ENCODE measurements around the gene DAB1.

Gene DAB1

DNA sequence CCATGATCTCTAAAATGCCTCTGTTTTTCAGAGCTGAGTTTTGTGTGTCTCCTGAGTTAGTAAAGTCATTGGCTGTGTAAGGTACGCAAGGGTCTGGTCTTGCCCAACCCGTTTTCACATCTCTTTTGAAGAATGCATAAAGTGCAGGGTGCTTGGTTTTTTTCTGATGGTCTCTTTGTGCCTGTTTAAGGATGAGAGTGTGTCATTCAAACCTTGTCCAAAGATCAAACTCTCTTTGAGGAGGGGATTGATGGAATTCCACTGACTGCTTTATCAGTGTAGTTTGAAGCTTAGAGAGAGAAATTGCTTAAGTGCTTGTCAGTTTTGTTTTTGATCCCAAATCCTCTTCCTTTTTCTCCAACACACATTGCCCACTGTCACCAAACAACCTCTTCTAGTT, 438.0 kb downstream of the DAB1 start:
- Histone ChIP-seq H3K23ac (ENCODE audit: low read depth, low read length, poor library complexity) (no peak overlapping the region), H2BK15ac (ENCODE audit: low read length) (no peak overlapping the region), H3K18ac (ENCODE audit: low read length) (no peak overlapping the region), H2BK120ac (ENCODE audit: low read depth, low read length) (no peak overlapping the region), H3K79me1 (ENCODE audit: low read depth, low read length) (no peaks in the 10 kb centered on the region), H2BK5ac (ENCODE audit: low read length) (no peak overlapping the region), H2AFZ (ENCODE audit: low read length) (no peak overlapping the region), H3K4me3 (ENCODE audit: low read length in 2 of 2) (no peak overlapping the region), H3K9me3 (replicated peaks in 1 of 2; ENCODE audit: control insufficient read depth in 2 of 2, insufficient read depth in 1 of 2, low read depth in 1 of 2, low read length in 2 of 2) (no peaks in the 10 kb centered on the region), H3K4me1 (ENCODE audit: control insufficient read depth in 2 of 2, insufficient read depth in 1 of 2, low read depth in 1 of 2, low read length in 2 of 2) (no peaks in the 10 kb centered on the region), H3K4me2 (ENCODE audit: insufficient read depth, low read length, poor library complexity, severe bottlenecking) (no peak overlapping the region), H2AK5ac (ENCODE audit: low read depth, low read length) (no peak overlapping the region), H3K27me3 (ENCODE audit: control insufficient read depth in 3 of 3, insufficient read depth in 3 of 3, low read depth in 1 of 3, low read length in 3 of 3) (peaks cover 0 to 5% (median 0%) of the 10 kb centered on the region in 3 experiments), H3K27ac (replicated peaks; ENCODE audit: low read length) (no peak overlapping the region), H2BK12ac (ENCODE audit: low read length) (no peak overlapping the region), H3K14ac (ENCODE audit: low read length) (no peak overlapping the region), H4K91ac (ENCODE audit: low read depth, low read length, poor library complexity) (no peak overlapping the region), H4K8ac (ENCODE audit: low read depth, low read length) (no peak overlapping the region), H3K9ac (ENCODE audit: low read depth, low read length, poor library complexity) (no peak overlapping the region), H3K4ac (ENCODE audit: low read length) (no peak overlapping the region), H3K36me3 (replicated peaks in 1 of 2; ENCODE audit: control insufficient read depth in 2 of 2, insufficient read depth in 2 of 2, low read length in 2 of 2) (no peaks in the 10 kb centered on the region)
- no CpG with 5 or more reads among the region's 2 CpGs for WGBS, 2 donors (ENCODE audit: extremely low coverage in 2 of 2, insufficient read length in 2 of 2, insufficient replicate concordance in 1 of 2)
- DNase-seq (ENCODE audit: low spot score) = no peak

DNA sequence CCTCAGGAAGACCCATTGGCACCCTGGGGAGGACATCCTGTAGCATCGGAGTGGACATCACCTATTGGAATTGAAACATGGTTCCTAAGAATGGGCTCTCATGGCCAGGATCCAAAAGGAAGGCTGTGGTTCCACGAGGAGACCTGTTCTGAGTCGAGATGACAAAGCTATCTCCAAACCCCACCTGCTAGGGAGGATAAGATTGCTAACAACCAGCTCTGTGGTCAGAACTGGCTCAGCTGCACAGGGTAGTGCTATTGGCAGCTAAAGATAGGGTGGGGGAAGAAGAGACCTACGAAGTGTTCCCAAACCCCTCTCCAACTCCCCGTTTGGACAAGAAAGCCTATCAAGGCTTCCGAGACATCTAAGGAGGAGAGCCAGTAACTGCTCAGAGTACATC, 440.4 kb downstream of the DAB1 start:
- no peaks in the 10 kb centered on the region for H3K36me3 ChIP-seq (replicated peaks in 1 of 2; ENCODE audit: control insufficient read depth in 2 of 2, insufficient read depth in 2 of 2, low read length in 2 of 2)
- H3K18ac ChIP-seq (ENCODE audit: low read length) = no peak overlapping the region
- no peak overlapping the region for H4K91ac ChIP-seq (ENCODE audit: low read depth, low read length, poor library complexity)
- H3K27ac ChIP-seq (replicated peaks; ENCODE audit: low read length) = no peak overlapping the region
- no peak overlapping the region for H3K9ac ChIP-seq (ENCODE audit: low read depth, low read length, poor library complexity)
- no peak for DNase-seq (ENCODE audit: low spot score)
- no peaks in the 10 kb centered on the region for H3K79me1 ChIP-seq (ENCODE audit: low read depth, low read length)
- no peak overlapping the region for H4K8ac ChIP-seq (ENCODE audit: low read depth, low read length)
- H3K4me1 ChIP-seq (ENCODE audit: control insufficient read depth in 2 of 2, insufficient read depth in 1 of 2, low read depth in 1 of 2, low read length in 2 of 2) = no peaks in the 10 kb centered on the region
- no peak overlapping the region for H2AK5ac ChIP-seq (ENCODE audit: low read depth, low read length)
- H3K23ac ChIP-seq (ENCODE audit: low read depth, low read length, poor library complexity) = no peak overlapping the region
- no CpG with 5 or more reads among the region's 6 CpGs for WGBS, 2 donors (ENCODE audit: extremely low coverage in 2 of 2, insufficient read length in 2 of 2, insufficient replicate concordance in 1 of 2)
- H3K27me3 ChIP-seq (ENCODE audit: control insufficient read depth in 3 of 3, insufficient read depth in 3 of 3, low read depth in 1 of 3, low read length in 3 of 3) = peaks cover 0 to 19% (median 0%) of the 10 kb centered on the region in 3 experiments
- H3K4ac ChIP-seq (ENCODE audit: low read length) = no peak overlapping the region
- no peak overlapping the region for H3K4me2 ChIP-seq (ENCODE audit: insufficient read depth, low read length, poor library complexity, severe bottlenecking)
- no peak overlapping the region for H2BK15ac ChIP-seq (ENCODE audit: low read length)
- H2BK120ac ChIP-seq (ENCODE audit: low read depth, low read length) = no peak overlapping the region
- no peak overlapping the region for H3K14ac ChIP-seq (ENCODE audit: low read length)
- no peak overlapping the region for H2AFZ ChIP-seq (ENCODE audit: low read length)
- no peak overlapping the region for H2BK12ac ChIP-seq (ENCODE audit: low read length)
- no peak overlapping the region for H2BK5ac ChIP-seq (ENCODE audit: low read length)
- no peak overlapping the region for H3K4me3 ChIP-seq (ENCODE audit: low read length in 2 of 2)
- no peaks in the 10 kb centered on the region for H3K9me3 ChIP-seq (replicated peaks in 1 of 2; ENCODE audit: control insufficient read depth in 2 of 2, insufficient read depth in 1 of 2, low read depth in 1 of 2, low read length in 2 of 2)

DNA sequence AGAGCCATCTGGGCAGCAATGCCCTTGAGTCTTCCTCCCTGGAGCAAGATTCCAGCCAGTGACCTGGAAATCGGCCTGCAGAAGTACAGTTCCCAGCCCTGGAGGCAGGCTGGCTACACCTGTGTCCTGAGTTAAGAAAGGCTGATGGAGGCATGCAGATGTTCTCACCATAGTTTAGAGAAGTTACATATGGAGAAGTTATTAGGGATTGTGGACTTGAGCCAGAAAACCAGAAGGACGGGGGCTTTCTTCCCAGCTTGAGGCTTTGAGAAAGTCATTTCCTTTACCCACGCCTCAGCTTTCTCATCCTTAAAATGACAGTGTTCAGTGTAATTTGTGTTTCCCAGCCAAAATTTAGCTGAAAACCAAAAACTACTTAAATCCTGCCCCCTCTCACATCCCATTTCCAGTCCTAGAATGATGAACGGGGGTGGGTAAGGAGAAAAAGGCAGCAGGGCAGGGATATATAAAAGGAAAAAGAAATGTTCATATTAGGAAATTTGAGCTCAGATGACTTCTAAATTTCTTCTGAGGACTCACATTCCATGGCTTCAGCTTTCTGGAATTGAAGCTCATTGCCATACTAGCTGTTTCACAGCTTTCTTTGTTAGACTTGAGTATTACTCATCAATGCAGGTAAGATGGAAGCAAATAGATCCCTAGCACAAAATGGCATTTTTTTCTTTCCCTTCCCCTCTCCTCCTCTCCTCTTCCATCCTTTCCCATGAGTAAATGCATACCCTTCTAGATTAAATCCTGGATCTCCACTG, 443.7 kb downstream of the DAB1 start:
- Histone ChIP-seq H3K27ac (replicated peaks; ENCODE audit: low read length) (no peak overlapping the region), H3K4me3 (ENCODE audit: low read length in 2 of 2) (no peak overlapping the region), H3K4me1 (ENCODE audit: control insufficient read depth in 2 of 2, insufficient read depth in 1 of 2, low read depth in 1 of 2, low read length in 2 of 2) (no peaks in the 10 kb centered on the region), H4K91ac (ENCODE audit: low read depth, low read length, poor library complexity) (no peak overlapping the region), H3K9ac (ENCODE audit: low read depth, low read length, poor library complexity) (no peak overlapping the region), H3K14ac (ENCODE audit: low read length) (no peak overlapping the region), H2AK5ac (ENCODE audit: low read depth, low read length) (no peak overlapping the region), H2AFZ (ENCODE audit: low read length) (no peak overlapping the region), H3K4ac (ENCODE audit: low read length) (no peak overlapping the region), H3K23ac (ENCODE audit: low read depth, low read length, poor library complexity) (no peak overlapping the region), H3K79me1 (ENCODE audit: low read depth, low read length) (no peaks in the 10 kb centered on the region), H2BK120ac (ENCODE audit: low read depth, low read length) (no peak overlapping the region), H3K4me2 (ENCODE audit: insufficient read depth, low read length, poor library complexity, severe bottlenecking) (no peak overlapping the region), H2BK12ac (ENCODE audit: low read length) (no peak overlapping the region), H3K18ac (ENCODE audit: low read length) (no peak overlapping the region), H2BK5ac (ENCODE audit: low read length) (no peak overlapping the region), H3K36me3 (replicated peaks in 1 of 2; ENCODE audit: control insufficient read depth in 2 of 2, insufficient read depth in 2 of 2, low read length in 2 of 2) (no peaks in the 10 kb centered on the region), H2BK15ac (ENCODE audit: low read length) (no peak overlapping the region), H3K27me3 (ENCODE audit: control insufficient read depth in 3 of 3, insufficient read depth in 3 of 3, low read depth in 1 of 3, low read length in 3 of 3) (peaks cover 0 to 19% (median 0%) of the 10 kb centered on the region in 3 experiments), H4K8ac (ENCODE audit: low read depth, low read length) (no peak overlapping the region), H3K9me3 (replicated peaks in 1 of 2; ENCODE audit: control insufficient read depth in 2 of 2, insufficient read depth in 1 of 2, low read depth in 1 of 2, low read length in 2 of 2) (no peaks in the 10 kb centered on the region)
- WGBS, 2 donors (ENCODE audit: extremely low coverage in 2 of 2, insufficient read length in 2 of 2, insufficient replicate concordance in 1 of 2) = no CpG with 5 or more reads among the region's 4 CpGs
- DNase-seq (ENCODE audit: low spot score) = no peak

DNA sequence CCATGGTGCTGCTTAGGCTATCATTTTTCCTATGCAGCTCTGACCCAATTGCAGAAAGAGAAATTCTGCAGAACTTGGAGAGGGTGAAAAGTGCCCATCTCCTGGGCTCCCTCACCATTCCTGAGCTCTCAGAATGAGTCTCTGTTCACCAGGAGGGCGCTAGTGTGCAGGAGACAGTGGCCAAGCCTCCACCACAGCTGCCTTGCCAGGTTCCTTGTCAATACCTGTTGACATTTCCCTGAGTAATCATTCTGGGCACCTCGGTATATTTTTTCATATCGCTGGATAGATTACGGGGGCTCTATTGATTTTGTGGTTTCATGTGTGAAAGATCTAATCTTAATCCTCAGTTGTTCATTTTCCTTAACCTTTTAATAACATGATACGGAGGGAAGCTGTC, 445.0 kb downstream of the DAB1 start:
- H4K8ac ChIP-seq (ENCODE audit: low read depth, low read length) = no peak overlapping the region
- no peak overlapping the region for H3K9ac ChIP-seq (ENCODE audit: low read depth, low read length, poor library complexity)
- H3K27ac ChIP-seq (replicated peaks; ENCODE audit: low read length) = no peak overlapping the region
- no peaks in the 10 kb centered on the region for H3K36me3 ChIP-seq (replicated peaks in 1 of 2; ENCODE audit: control insufficient read depth in 2 of 2, insufficient read depth in 2 of 2, low read length in 2 of 2)
- H3K27me3 ChIP-seq (ENCODE audit: control insufficient read depth in 3 of 3, insufficient read depth in 3 of 3, low read depth in 1 of 3, low read length in 3 of 3) = peaks cover 0 to 16% (median 0%) of the 10 kb centered on the region in 3 experiments
- H3K4me3 ChIP-seq (ENCODE audit: low read length in 2 of 2) = no peak overlapping the region
- WGBS, 2 donors (ENCODE audit: extremely low coverage in 2 of 2, insufficient read length in 2 of 2, insufficient replicate concordance in 1 of 2) = no CpG with 5 or more reads among the region's 5 CpGs
- H3K14ac ChIP-seq (ENCODE audit: low read length) = no peak overlapping the region
- H4K91ac ChIP-seq (ENCODE audit: low read depth, low read length, poor library complexity) = no peak overlapping the region
- no peak overlapping the region for H2BK120ac ChIP-seq (ENCODE audit: low read depth, low read length)
- no peak overlapping the region for H3K18ac ChIP-seq (ENCODE audit: low read length)
- H3K4ac ChIP-seq (ENCODE audit: low read length) = no peak overlapping the region
- DNase-seq (ENCODE audit: low spot score) = no peak
- H3K4me2 ChIP-seq (ENCODE audit: insufficient read depth, low read length, poor library complexity, severe bottlenecking) = no peak overlapping the region
- no peak overlapping the region for H2BK12ac ChIP-seq (ENCODE audit: low read length)
- no peaks in the 10 kb centered on the region for H3K9me3 ChIP-seq (replicated peaks in 1 of 2; ENCODE audit: control insufficient read depth in 2 of 2, insufficient read depth in 1 of 2, low read depth in 1 of 2, low read length in 2 of 2)
- H2BK5ac ChIP-seq (ENCODE audit: low read length) = no peak overlapping the region
- no peak overlapping the region for H2BK15ac ChIP-seq (ENCODE audit: low read length)
- H2AFZ ChIP-seq (ENCODE audit: low read length) = no peak overlapping the region
- no peaks in the 10 kb centered on the region for H3K4me1 ChIP-seq (ENCODE audit: control insufficient read depth in 2 of 2, insufficient read depth in 1 of 2, low read depth in 1 of 2, low read length in 2 of 2)
- no peak overlapping the region for H2AK5ac ChIP-seq (ENCODE audit: low read depth, low read length)
- no peak overlapping the region for H3K23ac ChIP-seq (ENCODE audit: low read depth, low read length, poor library complexity)
- no peaks in the 10 kb centered on the region for H3K79me1 ChIP-seq (ENCODE audit: low read depth, low read length)

All from neuronal stem cell (in vitro differentiated cells).